GM18873 (cell line): ENCODE measurements around the gene SNRPA1.
"Not testable (repeated sequence)": the region's sequence is repeated elsewhere in the genome, so short reads cannot be mapped to it uniquely, and the experiment has no call there.

Experiments used
- ATAC-seq: cut with Tn5 transposase; IDR thresholded peaks from one replicate; pipeline ENCODE4 v1.9.1; 2021; ENCODE audit warnings: mild to moderate bottlenecking, moderate library complexity, moderate number of reproducible peaks; ENCODE audit not compliant: unreplicated experiment, low FRiP score

Gene SNRPA1

GRCh38 chr15:101294731-101295606 is at the start of gene SNRPA1:
SNRPA1 (minus strand) TSS chr15:101295248; CDS start chr15:101295178, 70 bp downstream.
- peak; percentile 66 for ATAC-seq

DNA sequence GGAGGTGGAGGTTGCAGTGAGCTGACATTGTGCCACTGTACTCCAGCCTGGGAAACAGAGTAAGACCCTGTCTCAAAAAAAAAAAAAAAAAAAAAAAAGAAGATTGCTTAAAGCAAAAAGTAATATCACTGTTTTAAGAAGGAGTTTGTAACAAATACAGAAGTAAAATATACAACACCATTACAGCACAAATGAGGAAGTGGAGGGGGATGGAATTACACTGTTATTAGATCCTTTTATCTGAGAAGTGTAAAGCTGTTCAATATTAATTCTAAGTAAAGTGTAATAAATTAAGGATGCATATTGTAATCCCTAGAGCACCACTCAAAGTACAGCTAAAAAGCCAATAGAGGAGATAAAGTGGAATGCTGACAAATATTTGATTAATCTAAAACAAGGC is 47.0 kb upstream of the SNRPA1 start:
- no peak for ATAC-seq

GRCh38 chr15:101338502-101339057 is 43.5 kb upstream of the SNRPA1 start:
- no peak for ATAC-seq

- no peak for ATAC-seq
Measured at GRCh38 chr15:101337976-101338375, 42.9 kb upstream of the SNRPA1 start.

GRCh38 chr15:101333907-101334789 is 39.1 kb upstream of the SNRPA1 start:
- ATAC-seq, result not testable (repeated sequence)

DNA sequence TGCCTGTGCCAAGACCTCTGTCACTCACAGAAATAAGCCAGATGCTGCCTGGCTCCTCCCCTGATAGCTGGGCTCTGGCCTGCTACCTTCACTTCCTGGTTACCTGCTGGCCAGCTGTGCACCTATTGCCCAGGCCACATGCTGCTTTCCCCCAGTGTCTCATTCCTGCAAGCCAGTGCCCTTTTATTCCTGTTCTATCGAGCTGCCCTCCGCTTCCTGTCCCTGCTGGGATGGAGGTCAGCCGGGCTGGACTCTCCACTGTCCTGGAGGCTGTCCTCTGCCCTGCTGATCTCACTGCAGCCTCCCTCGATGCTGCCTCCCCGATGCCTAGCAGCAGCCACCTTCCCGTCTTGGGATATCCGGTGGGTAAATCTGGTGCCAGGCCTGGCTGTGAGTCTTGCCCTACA is 37.0 kb upstream of the SNRPA1 start:
- ATAC-seq, result no peak

- ATAC-seq, result no peak
Measured at GRCh38 chr15:101329867-101330380, 34.9 kb upstream of the SNRPA1 start.

DNA sequence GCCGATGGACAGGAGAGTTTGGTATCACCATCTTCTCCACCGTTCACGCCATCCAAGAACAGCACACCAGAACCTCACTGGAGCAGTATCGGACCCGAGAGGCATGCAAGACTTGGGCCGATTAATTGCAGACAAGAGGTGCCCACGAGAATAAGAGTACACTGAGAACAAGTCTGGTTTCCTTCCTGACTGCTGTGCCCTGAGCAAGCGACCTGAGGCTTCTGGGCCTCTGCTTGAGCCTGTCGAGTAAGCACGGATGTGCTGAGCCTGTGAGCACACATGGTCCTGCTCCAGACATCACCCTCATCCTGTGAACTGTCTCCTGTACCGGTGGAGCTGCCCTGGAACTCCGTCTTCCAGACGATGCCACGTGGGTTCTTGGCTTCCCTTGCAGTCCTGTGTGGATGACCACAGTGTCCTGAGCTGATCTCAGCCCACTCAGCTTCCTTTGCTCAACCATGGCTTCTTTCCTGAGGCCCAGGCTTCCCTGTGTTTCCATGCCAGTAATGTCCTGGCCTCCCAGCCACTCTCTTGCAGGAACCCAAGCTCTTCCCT is 34.3 kb upstream of the SNRPA1 start:
- no peak for ATAC-seq

DNA sequence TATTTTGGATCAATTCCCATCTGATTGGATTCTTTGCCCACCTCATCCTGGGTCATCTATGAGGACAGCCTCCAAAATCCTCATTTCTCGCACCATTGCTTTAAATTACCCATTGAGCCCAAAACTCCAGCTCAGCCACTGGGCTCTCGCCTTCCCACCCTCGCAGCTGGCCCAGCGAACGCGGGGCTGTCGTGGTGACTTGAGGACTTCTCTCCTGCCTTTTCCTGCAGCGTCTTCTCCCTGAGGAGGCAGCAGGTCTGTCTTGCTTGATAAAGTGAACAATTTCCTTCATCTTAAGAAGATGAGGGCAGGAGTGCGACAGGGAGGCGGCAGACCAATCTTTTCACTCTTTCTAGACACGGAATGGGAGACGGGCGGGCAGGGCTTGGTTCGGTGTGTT is 33.0 kb upstream of the SNRPA1 start:
- ATAC-seq, result no peak

DNA sequence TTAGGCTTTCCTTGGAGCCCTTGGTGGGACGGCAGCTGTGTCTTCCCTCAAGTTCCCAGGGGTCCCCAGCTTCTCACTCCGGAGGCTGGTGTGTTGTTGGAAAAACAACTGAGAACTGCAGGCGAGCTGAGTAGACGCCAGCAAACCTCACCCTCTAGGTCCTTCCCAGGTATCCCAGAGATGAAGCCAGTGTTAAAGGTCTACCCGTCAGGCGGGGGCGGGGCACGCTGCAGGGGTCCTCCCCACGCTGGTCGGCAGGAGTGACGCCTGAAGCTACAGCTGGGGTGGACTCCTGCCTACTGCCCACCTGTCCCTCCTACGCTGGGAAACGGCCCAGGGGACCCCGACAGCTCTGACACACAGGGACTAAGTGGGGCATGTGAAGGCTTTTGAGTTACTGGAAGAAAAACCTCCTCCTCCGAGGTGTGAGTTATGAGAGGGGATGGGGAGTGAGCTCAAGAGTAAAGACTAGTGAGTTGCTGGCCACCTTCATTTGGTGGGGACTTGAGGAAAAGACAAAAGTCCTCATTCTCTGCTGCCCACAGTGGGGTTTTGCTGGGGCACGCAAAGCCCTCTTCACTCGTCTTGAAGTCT is 32.2 kb upstream of the SNRPA1 start:
- ATAC-seq, result no peak

DNA sequence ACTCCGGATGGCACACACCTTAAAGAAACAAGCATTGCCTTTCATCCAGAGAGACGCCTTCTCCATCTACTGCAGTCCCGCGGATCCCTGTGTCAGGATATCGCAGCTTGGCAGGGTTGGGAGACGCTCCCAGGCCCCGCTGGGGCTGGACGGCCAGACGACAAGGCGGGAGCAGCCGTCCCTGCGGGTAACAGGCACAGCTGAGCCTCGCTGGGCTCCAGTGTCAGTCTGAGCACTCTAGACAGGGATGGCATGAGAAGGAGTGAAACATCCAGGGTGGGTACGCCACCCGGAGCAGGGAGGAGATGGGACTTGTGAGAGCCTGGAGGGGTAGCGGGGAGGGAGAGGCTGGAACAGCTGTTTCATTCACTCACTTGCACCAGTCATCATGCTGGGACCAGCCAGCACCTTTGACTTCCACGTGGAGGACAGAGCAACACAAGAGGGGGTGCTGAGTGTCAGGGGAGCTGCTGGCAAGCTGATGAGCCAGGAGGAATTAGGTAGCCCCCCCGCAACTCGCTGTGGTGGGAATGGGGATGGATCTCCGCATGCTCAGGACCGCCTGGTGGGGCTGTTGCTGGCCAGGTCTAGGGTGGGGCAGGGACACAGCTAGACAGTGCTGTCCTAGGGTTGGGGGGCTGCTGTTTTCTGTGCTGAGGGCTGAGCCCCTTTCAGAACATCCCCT is 31.6 kb upstream of the SNRPA1 start:
- no peak for ATAC-seq

DNA sequence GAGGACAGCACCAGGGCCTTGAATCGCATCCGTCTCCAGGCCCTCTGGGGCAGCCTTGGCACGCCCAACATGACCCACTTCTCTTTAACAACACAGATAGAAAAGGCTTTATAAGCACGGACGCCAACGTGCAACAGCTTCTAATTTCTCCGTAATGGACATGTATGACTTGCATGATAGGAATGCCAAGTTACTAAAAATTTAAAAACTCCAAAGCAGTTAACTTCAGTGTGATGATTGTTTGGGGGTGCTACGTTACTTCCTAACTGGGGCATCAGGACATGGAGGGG is 30.9 kb upstream of the SNRPA1 start:
- ATAC-seq, result no peak

- no peak for ATAC-seq
Measured at GRCh38 chr15:101325263-101326025, 30.4 kb upstream of the SNRPA1 start.

DNA sequence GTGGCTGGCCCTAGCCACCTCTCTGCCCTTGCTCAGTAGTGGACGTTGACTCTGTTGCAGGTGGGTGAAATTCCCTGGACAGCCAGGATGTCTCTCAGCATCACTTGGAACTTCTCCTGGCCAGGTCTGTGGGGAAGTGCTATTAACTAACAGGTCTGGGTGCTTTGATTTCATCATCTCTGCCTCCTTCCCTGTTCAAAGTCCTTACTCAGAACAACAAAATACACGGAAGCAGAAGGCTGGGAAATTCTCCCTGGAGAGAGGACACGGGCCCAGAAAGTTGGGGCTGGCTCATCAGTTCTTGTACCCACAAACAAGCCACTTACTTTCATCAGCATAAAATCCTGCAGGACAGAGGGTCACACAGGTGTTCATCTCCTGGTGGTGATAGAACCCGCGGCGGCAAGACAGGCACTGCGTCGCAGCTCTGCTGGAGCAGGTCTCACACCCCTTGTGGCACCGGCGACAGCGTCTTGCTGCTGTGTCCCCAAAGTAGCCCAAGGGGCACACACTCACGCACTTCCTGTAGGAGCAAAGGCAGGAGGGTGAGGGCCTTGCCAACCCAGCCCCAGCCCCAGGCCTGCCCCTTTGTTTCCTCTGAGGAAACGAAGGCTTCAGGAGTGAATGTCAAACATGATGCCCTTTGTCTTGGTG is 29.6 kb upstream of the SNRPA1 start:
- no peak for ATAC-seq

DNA sequence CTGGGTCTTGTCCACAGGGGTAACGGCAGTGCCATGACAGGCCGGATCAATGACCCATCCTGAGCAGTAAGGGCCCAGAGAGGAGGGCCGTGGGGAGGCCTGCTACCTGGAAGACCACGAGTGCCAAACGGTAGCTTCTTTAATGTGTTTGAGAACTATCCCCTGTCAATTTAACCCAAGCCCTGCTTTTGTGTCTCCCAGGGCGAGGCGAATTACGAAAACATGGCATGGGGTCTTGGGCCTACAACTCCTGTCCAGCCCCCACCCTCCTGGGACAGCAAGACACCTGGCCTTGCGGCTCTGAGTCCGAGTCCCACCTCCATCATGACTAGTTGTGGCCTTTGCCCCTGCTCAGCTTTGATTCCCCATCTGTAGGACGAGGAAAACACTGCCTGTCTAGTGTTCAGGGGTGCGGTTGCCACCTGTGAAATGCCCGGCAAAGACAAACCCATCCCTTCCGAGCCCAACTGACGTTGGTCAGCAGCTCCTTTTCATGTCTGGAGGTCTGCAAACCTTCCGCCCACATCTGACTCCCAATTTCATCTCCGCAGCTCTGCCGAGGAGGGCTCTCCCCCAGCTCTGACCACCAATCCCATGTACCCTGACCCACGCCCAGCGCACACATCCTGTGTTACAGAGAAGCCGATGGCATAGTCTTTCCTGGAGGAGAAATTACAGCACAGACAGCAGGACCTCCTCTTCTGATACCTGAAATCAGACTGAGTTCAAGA is 28.9 kb upstream of the SNRPA1 start:
- no peak for ATAC-seq

- ATAC-seq, result no peak
Measured at GRCh38 chr15:101322854-101323477, 27.9 kb upstream of the SNRPA1 start.

- no peak for ATAC-seq
Measured at GRCh38 chr15:101322016-101322695, 27.1 kb upstream of the SNRPA1 start.
